ENCODE results near the gene PRLHR.

PRLHR gene

GRCh38 chr10:118569241-118569881, 26.1 kb downstream of the PRLHR start:
- no peaks in the 10 kb centered on the region for H3K9me3 ChIP-seq (ENCODE audit: control insufficient read depth, low read depth, low read length)
- H3K27ac ChIP-seq (ENCODE audit: low read length), result no peak overlapping the region
- H3K9ac ChIP-seq (ENCODE audit: low read length), result no peak overlapping the region
- H3K27me3 ChIP-seq (ENCODE audit: control insufficient read depth, insufficient read depth, low read length), result no peaks in the 10 kb centered on the region
- H3K4me1 ChIP-seq (ENCODE audit: control insufficient read depth, low read depth, low read length), result no peaks in the 10 kb centered on the region
- no peaks in the 10 kb centered on the region for H3K36me3 ChIP-seq (ENCODE audit: control insufficient read depth, low read depth, low read length)
- H3K4me3 ChIP-seq (ENCODE audit: low read length), result no peak overlapping the region

- Histone ChIP-seq H3K9ac (ENCODE audit: low read length) (no peak overlapping the region), H3K4me3 (ENCODE audit: low read length) (no peak overlapping the region), H3K27me3 (ENCODE audit: control insufficient read depth, insufficient read depth, low read length) (no peaks in the 10 kb centered on the region), H3K36me3 (ENCODE audit: control insufficient read depth, low read depth, low read length) (no peaks in the 10 kb centered on the region), H3K9me3 (ENCODE audit: control insufficient read depth, low read depth, low read length) (no peaks in the 10 kb centered on the region), H3K4me1 (ENCODE audit: control insufficient read depth, low read depth, low read length) (no peaks in the 10 kb centered on the region), H3K27ac (ENCODE audit: low read length) (no peak overlapping the region)
Observed at GRCh38 chr10:118568327-118568848, 27.1 kb downstream of the PRLHR start.

GRCh38 chr10:118567701-118568248, 27.7 kb downstream of the PRLHR start:
- Histone ChIP-seq H3K27me3 (ENCODE audit: control insufficient read depth, insufficient read depth, low read length) (no peaks in the 10 kb centered on the region), H3K36me3 (ENCODE audit: control insufficient read depth, low read depth, low read length) (no peaks in the 10 kb centered on the region), H3K4me3 (ENCODE audit: low read length) (no peak overlapping the region), H3K4me1 (ENCODE audit: control insufficient read depth, low read depth, low read length) (no peaks in the 10 kb centered on the region), H3K9me3 (ENCODE audit: control insufficient read depth, low read depth, low read length) (no peaks in the 10 kb centered on the region), H3K9ac (ENCODE audit: low read length) (no peak overlapping the region), H3K27ac (ENCODE audit: low read length) (no peak overlapping the region)

DNA sequence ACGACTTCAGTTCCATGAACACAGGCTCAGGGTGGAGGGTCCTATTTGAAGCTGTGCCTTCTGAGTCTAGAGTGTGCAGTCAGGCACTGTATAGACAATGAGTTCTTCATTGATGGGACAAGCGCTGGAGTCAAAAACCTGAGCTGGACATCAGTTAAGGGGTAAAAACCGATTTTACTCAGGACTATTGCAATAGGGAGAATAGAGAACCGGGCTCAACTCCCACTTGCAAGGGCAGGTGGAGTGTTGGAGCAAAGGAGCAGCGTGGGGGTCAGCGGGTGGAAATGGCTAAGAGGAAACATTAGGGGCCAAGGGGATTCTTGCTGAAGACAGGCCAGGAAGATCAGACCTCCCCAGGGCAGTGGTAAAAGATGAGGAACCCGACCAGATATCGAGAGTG, 28.5 kb downstream of the PRLHR start:
- Histone ChIP-seq H3K4me1 (ENCODE audit: control insufficient read depth, low read depth, low read length) (no peaks in the 10 kb centered on the region), H3K27me3 (ENCODE audit: control insufficient read depth, insufficient read depth, low read length) (no peaks in the 10 kb centered on the region), H3K27ac (ENCODE audit: low read length) (no peak overlapping the region), H3K4me3 (ENCODE audit: low read length) (no peak overlapping the region), H3K9me3 (ENCODE audit: control insufficient read depth, low read depth, low read length) (no peaks in the 10 kb centered on the region), H3K9ac (ENCODE audit: low read length) (no peak overlapping the region), H3K36me3 (ENCODE audit: control insufficient read depth, low read depth, low read length) (no peaks in the 10 kb centered on the region)

DNA sequence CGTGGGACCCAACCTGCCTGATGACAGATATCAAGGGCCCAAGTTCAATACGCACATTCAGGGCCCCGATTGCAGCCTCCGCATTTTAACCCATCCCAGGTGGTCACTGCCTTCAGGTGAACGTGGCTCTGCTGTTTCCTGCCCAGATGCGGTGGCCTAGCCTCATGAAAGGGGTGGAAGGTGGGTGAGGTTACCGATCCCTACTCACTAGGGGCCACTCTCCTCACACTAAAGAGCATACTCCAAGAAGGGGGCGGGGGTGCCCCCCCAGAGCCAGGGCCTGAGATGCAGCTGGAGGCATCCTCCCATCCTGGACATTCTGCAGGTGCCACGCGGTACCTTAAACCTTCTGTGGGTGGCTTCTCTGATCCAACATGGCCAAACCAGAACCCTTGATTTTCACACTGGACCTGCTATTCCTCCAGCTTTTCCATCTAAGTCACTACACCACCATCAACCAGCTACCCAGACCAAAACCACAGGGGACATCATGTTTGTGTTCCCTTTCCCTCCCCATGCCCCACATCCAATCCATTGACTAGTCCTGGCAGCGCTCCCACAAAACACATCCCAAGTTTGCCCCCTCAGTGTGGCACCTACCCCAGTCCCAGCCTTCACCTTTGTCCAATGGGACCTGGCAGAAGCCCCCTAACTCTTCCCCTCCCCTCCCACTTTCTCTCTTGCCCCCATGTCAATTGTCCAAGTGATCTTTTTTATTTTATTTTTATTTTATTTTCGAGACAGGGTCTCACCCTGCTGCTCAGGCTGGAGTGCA, 30.0 kb downstream of the PRLHR start:
- Histone ChIP-seq H3K36me3 (ENCODE audit: control insufficient read depth, low read depth, low read length) (no peaks in the 10 kb centered on the region), H3K4me1 (ENCODE audit: control insufficient read depth, low read depth, low read length) (no peaks in the 10 kb centered on the region), H3K9me3 (ENCODE audit: control insufficient read depth, low read depth, low read length) (no peaks in the 10 kb centered on the region), H3K27me3 (ENCODE audit: control insufficient read depth, insufficient read depth, low read length) (no peaks in the 10 kb centered on the region), H3K4me3 (ENCODE audit: low read length) (no peak overlapping the region), H3K9ac (ENCODE audit: low read length) (no peak overlapping the region), H3K27ac (ENCODE audit: low read length) (no peak overlapping the region)

GRCh38 chr10:118564652-118565051, 30.8 kb downstream of the PRLHR start:
- no peaks in the 10 kb centered on the region for H3K36me3 ChIP-seq (ENCODE audit: control insufficient read depth, low read depth, low read length)
- H3K27me3 ChIP-seq (ENCODE audit: control insufficient read depth, insufficient read depth, low read length), result no peaks in the 10 kb centered on the region
- peaks cover under 1% of the 10 kb centered on the region for H3K4me1 ChIP-seq (ENCODE audit: control insufficient read depth, low read depth, low read length)
- H3K9me3 ChIP-seq (ENCODE audit: control insufficient read depth, low read depth, low read length), result peaks cover 2% of the 10 kb centered on the region
- H3K9ac ChIP-seq (ENCODE audit: low read length), result no peak overlapping the region
- no peak overlapping the region for H3K27ac ChIP-seq (ENCODE audit: low read length)
- no peak overlapping the region for H3K4me3 ChIP-seq (ENCODE audit: low read length)

- H3K4me3 ChIP-seq (ENCODE audit: low read length), result no peak overlapping the region
- H3K9me3 ChIP-seq (ENCODE audit: control insufficient read depth, low read depth, low read length), result peaks cover 2% of the 10 kb centered on the region
- no peaks in the 10 kb centered on the region for H3K36me3 ChIP-seq (ENCODE audit: control insufficient read depth, low read depth, low read length)
- no peaks in the 10 kb centered on the region for H3K27me3 ChIP-seq (ENCODE audit: control insufficient read depth, insufficient read depth, low read length)
- H3K9ac ChIP-seq (ENCODE audit: low read length), result no peak overlapping the region
- H3K4me1 ChIP-seq (ENCODE audit: control insufficient read depth, low read depth, low read length), result peaks cover 6% of the 10 kb centered on the region
- H3K27ac ChIP-seq (ENCODE audit: low read length), result no peak overlapping the region
Observed at GRCh38 chr10:118564114-118564513, 31.3 kb downstream of the PRLHR start.

GRCh38 chr10:118563373-118563890, 32.0 kb downstream of the PRLHR start:
- Histone ChIP-seq H3K36me3 (ENCODE audit: control insufficient read depth, low read depth, low read length) (no peaks in the 10 kb centered on the region), H3K27ac (ENCODE audit: low read length) (no peak overlapping the region), H3K9ac (ENCODE audit: low read length) (no peak overlapping the region), H3K4me3 (ENCODE audit: low read length) (no peak overlapping the region), H3K27me3 (ENCODE audit: control insufficient read depth, insufficient read depth, low read length) (no peaks in the 10 kb centered on the region), H3K4me1 (ENCODE audit: control insufficient read depth, low read depth, low read length) (peaks cover 13% of the 10 kb centered on the region), H3K9me3 (ENCODE audit: control insufficient read depth, low read depth, low read length) (peaks cover 2% of the 10 kb centered on the region)

DNA sequence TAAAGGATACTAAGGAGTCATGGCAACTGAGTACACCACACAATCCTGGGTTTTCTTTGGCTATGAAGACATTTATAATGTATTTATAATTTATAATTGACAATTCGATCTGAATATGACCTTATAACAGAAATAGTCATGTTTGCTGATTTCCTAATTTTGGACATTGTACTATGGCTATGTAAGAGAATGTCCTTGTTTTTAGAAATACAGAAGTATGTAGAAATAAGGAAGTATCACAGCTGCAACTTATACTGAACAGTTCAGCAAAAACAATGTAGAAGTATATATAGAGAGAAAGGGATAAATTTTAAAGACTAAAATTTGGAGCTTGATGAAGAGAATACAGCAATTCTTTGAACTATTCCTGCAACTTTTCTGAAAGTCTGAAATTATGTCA, 32.6 kb downstream of the PRLHR start:
- H3K4me3 ChIP-seq (ENCODE audit: low read length), result no peak overlapping the region
- no peaks in the 10 kb centered on the region for H3K27me3 ChIP-seq (ENCODE audit: control insufficient read depth, insufficient read depth, low read length)
- no peaks in the 10 kb centered on the region for H3K36me3 ChIP-seq (ENCODE audit: control insufficient read depth, low read depth, low read length)
- no peak overlapping the region for H3K27ac ChIP-seq (ENCODE audit: low read length)
- H3K4me1 ChIP-seq (ENCODE audit: control insufficient read depth, low read depth, low read length), result peaks cover 17% of the 10 kb centered on the region
- peaks cover 2% of the 10 kb centered on the region for H3K9me3 ChIP-seq (ENCODE audit: control insufficient read depth, low read depth, low read length)
- H3K9ac ChIP-seq (ENCODE audit: low read length), result no peak overlapping the region

GRCh38 chr10:118557946-118558345, 37.5 kb downstream of the PRLHR start:
- peaks cover 19% of the 10 kb centered on the region for H3K4me1 ChIP-seq (ENCODE audit: control insufficient read depth, low read depth, low read length)
- H3K36me3 ChIP-seq (ENCODE audit: control insufficient read depth, low read depth, low read length), result no peaks in the 10 kb centered on the region
- H3K27ac ChIP-seq (ENCODE audit: low read length), result no peak overlapping the region
- no peak overlapping the region for H3K9ac ChIP-seq (ENCODE audit: low read length)
- no peaks in the 10 kb centered on the region for H3K27me3 ChIP-seq (ENCODE audit: control insufficient read depth, insufficient read depth, low read length)
- no peak overlapping the region for H3K4me3 ChIP-seq (ENCODE audit: low read length)
- H3K9me3 ChIP-seq (ENCODE audit: control insufficient read depth, low read depth, low read length), result peaks cover 2% of the 10 kb centered on the region

GRCh38 chr10:118551535-118552100, 43.8 kb downstream of the PRLHR start:
- Histone ChIP-seq H3K4me1 (ENCODE audit: control insufficient read depth, low read depth, low read length) (no peaks in the 10 kb centered on the region), H3K4me3 (ENCODE audit: low read length) (no peak overlapping the region), H3K36me3 (ENCODE audit: control insufficient read depth, low read depth, low read length) (no peaks in the 10 kb centered on the region), H3K27me3 (ENCODE audit: control insufficient read depth, insufficient read depth, low read length) (no peaks in the 10 kb centered on the region), H3K9ac (ENCODE audit: low read length) (no peak overlapping the region), H3K9me3 (ENCODE audit: control insufficient read depth, low read depth, low read length) (no peaks in the 10 kb centered on the region), H3K27ac (ENCODE audit: low read length) (no peak overlapping the region)
